ENCODE measurements around the gene MGST3.

MGST3 gene

DNA sequence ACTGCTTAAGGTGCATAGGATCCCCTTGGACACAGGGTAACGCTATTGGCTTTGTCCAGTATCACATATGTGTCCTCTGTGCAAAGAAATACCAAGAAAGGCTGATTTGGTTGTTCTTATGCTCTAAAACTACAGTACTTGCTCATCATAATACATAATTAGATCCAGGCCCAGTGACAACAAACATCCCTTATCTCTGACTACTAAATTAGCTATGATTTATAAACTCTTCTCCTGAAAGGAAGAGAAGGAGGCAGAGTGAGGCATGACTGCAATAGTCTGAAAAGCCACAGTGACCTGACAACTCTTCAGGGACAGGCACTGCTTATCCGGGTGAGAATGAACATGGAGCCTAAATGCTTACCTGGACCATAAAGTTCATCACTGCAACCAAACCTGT, 30.7 kb downstream of the MGST3 start:
- Histone ChIP-seq H4K20me1 (ENCODE audit: insufficient read depth, low read length, poor library complexity, severe bottlenecking) (no peaks in the 10 kb centered on the region), H3K79me2 (ENCODE audit: insufficient read depth, low read length) (no peaks in the 10 kb centered on the region), H3K4me3 (ENCODE audit: low read length, poor library complexity, severe bottlenecking) (no peak overlapping the region), H3K27me3 (ENCODE audit: insufficient read depth, low read length, poor library complexity, severe bottlenecking) (no peaks in the 10 kb centered on the region), H3K9me2 (replicated peaks; ENCODE audit: low read depth, low read length) (no peaks in the 10 kb centered on the region), H2AFZ (ENCODE audit: low read length) (no peak overlapping the region), H3K4me2 (ENCODE audit: low read depth, low read length, poor library complexity, severe bottlenecking) (no peak overlapping the region), H3K9ac (ENCODE audit: low read depth, low read length, poor library complexity, severe bottlenecking) (no peak overlapping the region), H3F3A (ENCODE audit: low read depth) (no peaks in the 10 kb centered on the region), H3K9me3 (ENCODE audit: insufficient read depth, low read depth, low read length) (no peaks in the 10 kb centered on the region), H3K4me1 (ENCODE audit: insufficient read depth, low read length, poor library complexity, severe bottlenecking) (no peaks in the 10 kb centered on the region), H3K36me3 (ENCODE audit: insufficient read depth, low read length) (peaks cover 74% of the 10 kb centered on the region)
- TF ChIP-seq, protein P1, sequence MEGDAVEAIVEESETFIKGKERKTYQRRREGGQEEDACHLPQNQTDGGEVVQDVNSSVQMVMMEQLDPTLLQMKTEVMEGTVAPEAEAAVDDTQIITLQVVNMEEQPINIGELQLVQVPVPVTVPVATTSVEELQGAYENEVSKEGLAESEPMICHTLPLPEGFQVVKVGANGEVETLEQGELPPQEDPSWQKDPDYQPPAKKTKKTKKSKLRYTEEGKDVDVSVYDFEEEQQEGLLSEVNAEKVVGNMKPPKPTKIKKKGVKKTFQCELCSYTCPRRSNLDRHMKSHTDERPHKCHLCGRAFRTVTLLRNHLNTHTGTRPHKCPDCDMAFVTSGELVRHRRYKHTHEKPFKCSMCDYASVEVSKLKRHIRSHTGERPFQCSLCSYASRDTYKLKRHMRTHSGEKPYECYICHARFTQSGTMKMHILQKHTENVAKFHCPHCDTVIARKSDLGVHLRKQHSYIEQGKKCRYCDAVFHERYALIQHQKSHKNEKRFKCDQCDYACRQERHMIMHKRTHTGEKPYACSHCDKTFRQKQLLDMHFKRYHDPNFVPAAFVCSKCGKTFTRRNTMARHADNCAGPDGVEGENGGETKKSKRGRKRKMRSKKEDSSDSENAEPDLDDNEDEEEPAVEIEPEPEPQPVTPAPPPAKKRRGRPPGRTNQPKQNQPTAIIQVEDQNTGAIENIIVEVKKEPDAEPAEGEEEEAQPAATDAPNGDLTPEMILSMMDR (conservative IDR thresholded peaks at IDR 0.05; ENCODE audit: low read length) = no peak
- TF ChIP-seq EZH2phosphoT487 (IDR thresholded peaks at IDR 0.05; ENCODE audit: borderline replicate concordance) = no peak

DNA sequence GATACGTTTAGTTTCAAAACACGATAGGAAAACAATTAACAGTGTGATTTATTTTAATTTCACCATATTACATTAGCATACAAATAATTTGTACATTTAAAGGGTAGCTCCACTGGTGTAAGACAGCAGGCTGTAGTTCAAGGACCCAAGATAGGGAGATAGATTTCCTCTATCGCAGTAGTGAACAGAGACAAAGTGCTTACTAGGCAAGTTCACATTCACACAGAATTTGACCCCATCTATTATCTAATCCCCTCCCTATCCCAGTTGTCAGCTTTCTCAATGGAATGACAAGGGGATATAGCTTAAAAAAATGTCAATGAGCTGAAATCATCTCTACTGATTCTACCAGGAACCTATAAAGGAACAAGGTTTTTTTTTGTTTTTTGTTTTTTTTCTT, 31.2 kb downstream of the MGST3 start:
- TF ChIP-seq, protein P1 (conservative IDR thresholded peaks at IDR 0.05; ENCODE audit: low read length) = no peak
- no peak for TF ChIP-seq EZH2phosphoT487 (IDR thresholded peaks at IDR 0.05; ENCODE audit: borderline replicate concordance)
- Histone ChIP-seq H3K4me3 (ENCODE audit: low read length, poor library complexity, severe bottlenecking) (no peak overlapping the region), H3K9ac (ENCODE audit: low read depth, low read length, poor library complexity, severe bottlenecking) (no peak overlapping the region), H2AFZ (ENCODE audit: low read length) (no peak overlapping the region), H4K20me1 (ENCODE audit: insufficient read depth, low read length, poor library complexity, severe bottlenecking) (no peaks in the 10 kb centered on the region), H3K9me2 (replicated peaks; ENCODE audit: low read depth, low read length) (no peaks in the 10 kb centered on the region), H3K36me3 (ENCODE audit: insufficient read depth, low read length) (peaks cover 79% of the 10 kb centered on the region), H3K9me3 (ENCODE audit: insufficient read depth, low read depth, low read length) (no peaks in the 10 kb centered on the region), H3K4me2 (ENCODE audit: low read depth, low read length, poor library complexity, severe bottlenecking) (no peak overlapping the region), H3F3A (ENCODE audit: low read depth) (no peaks in the 10 kb centered on the region), H3K4me1 (ENCODE audit: insufficient read depth, low read length, poor library complexity, severe bottlenecking) (no peaks in the 10 kb centered on the region), H3K27me3 (ENCODE audit: insufficient read depth, low read length, poor library complexity, severe bottlenecking) (no peaks in the 10 kb centered on the region), H3K79me2 (ENCODE audit: insufficient read depth, low read length) (no peaks in the 10 kb centered on the region)

DNA sequence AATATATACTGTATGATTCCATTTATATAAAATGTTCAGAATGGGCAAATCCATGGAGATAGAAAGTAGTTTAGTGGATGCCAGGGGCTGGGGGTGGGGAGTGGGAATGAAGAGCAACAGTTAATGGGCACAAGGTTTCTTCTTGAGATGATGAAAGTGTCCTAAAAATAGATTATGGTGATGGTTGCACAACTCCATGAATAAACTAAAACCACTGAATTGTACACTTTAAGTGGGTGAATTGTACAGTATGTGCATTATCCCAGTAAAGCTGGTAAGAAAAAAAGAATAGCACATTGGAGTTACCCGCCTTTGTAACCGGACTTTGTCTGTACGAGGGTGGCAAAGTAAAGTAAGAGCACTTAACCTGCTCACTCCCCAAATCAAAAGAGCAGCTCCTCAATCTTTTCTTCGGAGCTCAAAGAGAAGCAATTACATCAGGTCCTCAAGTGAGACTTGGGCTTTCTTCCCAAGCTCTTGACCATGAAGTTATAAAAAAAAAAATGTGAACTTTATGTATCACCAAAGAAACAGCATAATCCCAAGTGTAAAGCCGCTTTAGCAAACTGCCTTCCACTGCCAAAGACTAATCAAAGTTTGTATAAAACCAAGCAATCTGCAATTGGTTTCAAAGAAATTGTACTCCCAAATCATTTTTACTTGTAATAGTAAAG, 35.3 kb downstream of the MGST3 start:
- Histone ChIP-seq H3K9me3 (ENCODE audit: insufficient read depth, low read depth, low read length) (no peaks in the 10 kb centered on the region), H3F3A (ENCODE audit: low read depth) (no peaks in the 10 kb centered on the region), H4K20me1 (ENCODE audit: insufficient read depth, low read length, poor library complexity, severe bottlenecking) (no peaks in the 10 kb centered on the region), H3K4me2 (ENCODE audit: low read depth, low read length, poor library complexity, severe bottlenecking) (no peak overlapping the region), H3K9me2 (replicated peaks; ENCODE audit: low read depth, low read length) (no peaks in the 10 kb centered on the region), H3K27me3 (ENCODE audit: insufficient read depth, low read length, poor library complexity, severe bottlenecking) (no peaks in the 10 kb centered on the region), H2AFZ (ENCODE audit: low read length) (no peak overlapping the region), H3K4me1 (ENCODE audit: insufficient read depth, low read length, poor library complexity, severe bottlenecking) (no peaks in the 10 kb centered on the region), H3K9ac (ENCODE audit: low read depth, low read length, poor library complexity, severe bottlenecking) (no peak overlapping the region), H3K36me3 (ENCODE audit: insufficient read depth, low read length) (peaks cover 95% of the 10 kb centered on the region), H3K4me3 (ENCODE audit: low read length, poor library complexity, severe bottlenecking) (no peak overlapping the region), H3K79me2 (ENCODE audit: insufficient read depth, low read length) (no peaks in the 10 kb centered on the region)
- TF ChIP-seq, protein P1 (conservative IDR thresholded peaks at IDR 0.05; ENCODE audit: low read length) = no peak
- TF ChIP-seq EZH2phosphoT487 (IDR thresholded peaks at IDR 0.05; ENCODE audit: borderline replicate concordance) = no peak
